ENCODE measurements around the gene MACROH2A2.

DNA sequence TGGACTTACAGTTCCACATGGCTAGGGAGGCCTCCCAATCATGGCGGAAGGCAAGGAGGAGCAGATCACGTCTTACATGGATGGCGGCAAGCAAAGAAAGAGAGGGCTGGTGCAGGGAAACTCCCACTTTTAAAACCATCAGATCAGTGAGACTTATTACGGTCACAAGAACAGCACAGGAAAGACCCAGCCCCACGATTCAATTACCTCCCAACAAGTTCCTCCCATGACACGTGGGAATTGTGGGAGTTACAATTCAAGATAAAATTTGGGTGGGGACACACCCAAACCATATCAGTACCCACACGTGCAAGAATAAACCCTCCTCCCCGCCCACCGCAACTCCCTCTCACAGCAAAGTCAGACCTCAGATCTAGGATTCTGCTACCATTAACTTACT, 84.5 kb downstream of the MACROH2A2 start:
- TF ChIP-seq, protein P1, sequence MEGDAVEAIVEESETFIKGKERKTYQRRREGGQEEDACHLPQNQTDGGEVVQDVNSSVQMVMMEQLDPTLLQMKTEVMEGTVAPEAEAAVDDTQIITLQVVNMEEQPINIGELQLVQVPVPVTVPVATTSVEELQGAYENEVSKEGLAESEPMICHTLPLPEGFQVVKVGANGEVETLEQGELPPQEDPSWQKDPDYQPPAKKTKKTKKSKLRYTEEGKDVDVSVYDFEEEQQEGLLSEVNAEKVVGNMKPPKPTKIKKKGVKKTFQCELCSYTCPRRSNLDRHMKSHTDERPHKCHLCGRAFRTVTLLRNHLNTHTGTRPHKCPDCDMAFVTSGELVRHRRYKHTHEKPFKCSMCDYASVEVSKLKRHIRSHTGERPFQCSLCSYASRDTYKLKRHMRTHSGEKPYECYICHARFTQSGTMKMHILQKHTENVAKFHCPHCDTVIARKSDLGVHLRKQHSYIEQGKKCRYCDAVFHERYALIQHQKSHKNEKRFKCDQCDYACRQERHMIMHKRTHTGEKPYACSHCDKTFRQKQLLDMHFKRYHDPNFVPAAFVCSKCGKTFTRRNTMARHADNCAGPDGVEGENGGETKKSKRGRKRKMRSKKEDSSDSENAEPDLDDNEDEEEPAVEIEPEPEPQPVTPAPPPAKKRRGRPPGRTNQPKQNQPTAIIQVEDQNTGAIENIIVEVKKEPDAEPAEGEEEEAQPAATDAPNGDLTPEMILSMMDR (IDR thresholded peaks at IDR 0.05): no peak
- TF ChIP-seq EP300 (IDR thresholded peaks at IDR 0.05): no peak
- no peak for TF ChIP-seq POLR2A (IDR thresholded peaks at IDR 0.05)
- TF ChIP-seq POLR2AphosphoS5 (IDR thresholded peaks at IDR 0.05): no peak
